Measurements from ENCODE around the gene PLCB4.

The PLCB4 gene

DNA sequence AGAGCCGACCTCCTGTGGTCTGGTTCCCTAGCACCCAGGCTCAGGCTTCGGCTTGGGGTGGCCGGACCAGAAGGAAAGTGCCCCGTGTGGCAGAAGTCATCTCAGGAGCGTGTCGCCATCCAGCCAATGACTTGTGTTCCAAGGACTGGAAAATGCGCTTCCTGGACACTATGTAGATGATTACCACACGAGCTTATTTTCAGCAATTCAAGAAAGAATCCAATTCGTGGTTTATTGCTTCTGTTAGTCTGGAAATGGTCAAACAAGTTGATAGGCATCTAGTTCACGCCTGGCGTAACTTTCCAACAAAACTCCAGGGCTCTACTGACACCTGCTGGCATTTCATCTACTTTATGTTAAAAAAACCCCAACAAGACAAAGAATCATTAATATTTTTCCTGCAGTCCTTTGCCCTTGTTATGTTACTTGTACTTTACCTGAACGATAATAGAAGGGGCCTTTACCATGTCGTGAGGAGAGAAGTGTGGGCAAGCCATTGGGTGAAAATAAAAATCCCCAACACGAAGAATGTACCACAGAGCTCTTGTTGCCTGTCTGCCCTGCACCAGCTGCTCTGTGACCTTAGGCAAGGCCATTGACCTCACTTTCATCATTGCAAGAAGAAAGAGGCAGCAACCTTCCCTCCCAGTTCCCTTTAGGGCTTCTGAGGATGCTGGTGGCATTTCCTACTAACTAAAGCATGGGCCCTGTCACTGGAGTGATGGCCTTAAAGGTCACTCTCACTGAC lies 290.8 kb downstream of the PLCB4 start:
- H3K4me1 ChIP-seq (ENCODE audit: insufficient read depth, low read length), result peaks cover 10% of the 10 kb centered on the region
- no peaks in the 10 kb centered on the region for H3K9me3 ChIP-seq (ENCODE audit: low read length)
- no peak overlapping the region for H3K27ac ChIP-seq (ENCODE audit: low read depth, low read length)
- no peak overlapping the region for H3K4me3 ChIP-seq (ENCODE audit: low read depth in 1 of 2, low read length in 2 of 2)
- H3K27me3 ChIP-seq (ENCODE audit: control insufficient read depth in 1 of 2, insufficient read depth in 2 of 2, low read length in 2 of 2), result no peaks in the 10 kb centered on the region
- H3K36me3 ChIP-seq (ENCODE audit: insufficient read depth, low read length), result no peaks in the 10 kb centered on the region
- no peak overlapping the region for H3K9ac ChIP-seq (ENCODE audit: low read length)

DNA sequence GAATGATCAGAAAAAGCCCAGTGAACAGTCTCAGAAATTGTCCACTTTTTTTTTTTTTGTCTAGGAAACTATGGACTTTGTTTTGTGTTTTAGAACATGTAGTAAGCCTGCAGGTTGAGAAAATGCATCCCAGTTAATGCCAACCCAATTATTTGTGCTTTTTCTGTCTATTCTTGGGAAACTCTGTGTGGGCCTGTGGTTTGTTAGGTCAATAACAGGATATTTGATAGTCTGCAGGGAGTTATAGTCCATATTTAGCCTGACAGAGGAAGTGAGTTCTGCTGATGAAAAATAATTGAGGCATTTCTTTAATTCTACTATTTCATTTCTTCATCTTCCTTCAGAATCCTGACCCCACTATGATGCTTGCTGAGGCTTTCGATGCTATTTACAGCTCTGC lies 291.5 kb downstream of the PLCB4 start:
- H3K27ac ChIP-seq (ENCODE audit: low read depth, low read length), result no peak overlapping the region
- no peaks in the 10 kb centered on the region for H3K36me3 ChIP-seq (ENCODE audit: insufficient read depth, low read length)
- no peaks in the 10 kb centered on the region for H3K27me3 ChIP-seq (ENCODE audit: control insufficient read depth in 1 of 2, insufficient read depth in 2 of 2, low read length in 2 of 2)
- no peaks in the 10 kb centered on the region for H3K9me3 ChIP-seq (ENCODE audit: low read length)
- H3K4me1 ChIP-seq (ENCODE audit: insufficient read depth, low read length), result peaks cover 10% of the 10 kb centered on the region
- H3K4me3 ChIP-seq (ENCODE audit: low read depth in 1 of 2, low read length in 2 of 2), result no peak overlapping the region
- H3K9ac ChIP-seq (ENCODE audit: low read length), result no peak overlapping the region

DNA sequence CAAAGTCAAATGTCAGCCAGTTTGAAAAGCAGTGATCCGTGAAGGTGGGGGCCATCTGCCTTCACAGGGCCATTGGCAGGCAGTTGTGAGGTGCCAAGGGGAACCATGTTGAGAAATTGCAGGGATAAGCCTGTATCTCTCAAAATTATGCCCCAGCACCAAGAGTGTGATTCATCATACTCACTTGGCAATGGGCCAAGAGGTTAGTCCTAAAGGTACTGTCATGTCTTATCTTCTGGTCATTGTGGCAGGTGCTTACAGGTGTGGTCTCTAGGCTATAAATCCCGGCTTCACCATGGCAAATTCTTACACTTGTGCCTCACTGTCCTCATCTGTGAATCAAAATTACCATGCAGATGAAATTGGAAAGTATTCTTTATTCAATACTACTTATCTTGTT lies 294.8 kb downstream of the PLCB4 start:
- Histone ChIP-seq H3K27me3 (ENCODE audit: control insufficient read depth in 1 of 2, insufficient read depth in 2 of 2, low read length in 2 of 2) (no peaks in the 10 kb centered on the region), H3K9me3 (ENCODE audit: low read length) (no peaks in the 10 kb centered on the region), H3K4me3 (ENCODE audit: low read depth in 1 of 2, low read length in 2 of 2) (no peak overlapping the region), H3K36me3 (ENCODE audit: insufficient read depth, low read length) (no peaks in the 10 kb centered on the region), H3K9ac (ENCODE audit: low read length) (no peak overlapping the region), H3K4me1 (ENCODE audit: insufficient read depth, low read length) (peaks cover 10% of the 10 kb centered on the region), H3K27ac (ENCODE audit: low read depth, low read length) (no peak overlapping the region)

DNA sequence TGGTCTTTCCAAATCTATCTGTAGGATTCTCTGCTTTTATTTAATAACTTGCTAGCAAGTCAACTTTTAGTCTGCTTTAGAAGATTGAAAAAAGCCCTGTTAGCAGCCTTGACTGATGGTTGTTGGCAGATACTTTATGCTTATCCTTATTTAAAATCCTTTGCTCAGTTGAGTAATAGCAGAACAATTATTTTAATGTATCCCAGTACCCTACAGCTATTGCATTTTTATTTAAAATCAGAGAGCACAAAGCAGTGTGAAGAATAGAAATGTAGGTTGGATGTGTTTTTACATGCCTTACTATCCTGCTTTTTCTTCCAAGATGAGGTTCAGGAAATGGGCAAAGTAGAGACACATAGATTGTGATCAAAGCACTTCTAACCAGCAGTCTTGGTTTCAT lies 298.4 kb downstream of the PLCB4 start:
- Histone ChIP-seq H3K9ac (ENCODE audit: low read length) (no peak overlapping the region), H3K4me3 (ENCODE audit: low read depth in 1 of 2, low read length in 2 of 2) (no peak overlapping the region), H3K9me3 (ENCODE audit: low read length) (no peaks in the 10 kb centered on the region), H3K4me1 (ENCODE audit: insufficient read depth, low read length) (peaks cover 9% of the 10 kb centered on the region), H3K36me3 (ENCODE audit: insufficient read depth, low read length) (no peaks in the 10 kb centered on the region), H3K27me3 (ENCODE audit: control insufficient read depth in 1 of 2, insufficient read depth in 2 of 2, low read length in 2 of 2) (no peaks in the 10 kb centered on the region), H3K27ac (ENCODE audit: low read depth, low read length) (no peak overlapping the region)

DNA sequence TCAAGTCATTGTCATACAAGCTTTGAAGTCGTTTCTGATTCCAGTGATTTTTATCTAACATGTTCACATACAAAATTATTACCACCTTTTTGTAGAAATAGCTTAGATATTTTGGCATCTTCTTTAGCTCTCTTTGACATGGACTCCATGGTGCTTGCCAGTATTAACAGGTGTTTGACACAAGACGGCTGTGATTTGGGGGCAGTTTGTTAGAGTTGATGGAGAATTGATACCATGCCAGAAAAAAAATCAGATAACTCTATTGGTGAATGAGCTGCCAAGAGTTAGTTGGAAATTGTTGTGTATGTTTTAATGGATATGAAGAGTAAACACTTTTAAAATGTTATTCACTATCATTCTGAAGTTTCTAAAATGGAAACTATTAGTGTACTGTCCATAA lies 298.9 kb downstream of the PLCB4 start:
- no peaks in the 10 kb centered on the region for H3K36me3 ChIP-seq (ENCODE audit: insufficient read depth, low read length)
- no peak overlapping the region for H3K9ac ChIP-seq (ENCODE audit: low read length)
- H3K4me1 ChIP-seq (ENCODE audit: insufficient read depth, low read length), result peaks cover 9% of the 10 kb centered on the region
- no peaks in the 10 kb centered on the region for H3K9me3 ChIP-seq (ENCODE audit: low read length)
- H3K27me3 ChIP-seq (ENCODE audit: control insufficient read depth in 1 of 2, insufficient read depth in 2 of 2, low read length in 2 of 2), result no peaks in the 10 kb centered on the region
- no peak overlapping the region for H3K27ac ChIP-seq (ENCODE audit: low read depth, low read length)
- H3K4me3 ChIP-seq (ENCODE audit: low read depth in 1 of 2, low read length in 2 of 2), result no peak overlapping the region

DNA sequence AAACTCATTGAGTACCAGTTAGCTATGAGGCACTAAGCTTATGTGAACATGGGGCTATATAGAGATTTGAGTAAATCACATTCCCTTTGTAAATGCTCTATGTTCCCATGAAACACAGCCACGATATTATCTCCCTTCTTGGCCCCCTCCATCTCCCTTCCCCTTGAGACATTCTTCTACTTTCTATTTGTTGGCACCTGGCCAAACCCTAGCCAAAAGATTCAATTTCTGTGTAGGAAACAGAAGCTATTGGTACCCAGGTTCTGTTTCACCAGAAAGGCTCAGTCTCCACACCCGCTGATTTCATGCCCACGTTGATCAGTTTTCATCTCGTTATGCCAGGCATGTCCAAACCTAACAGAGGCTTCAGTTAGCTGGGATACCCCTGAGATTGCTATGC lies 300.0 kb downstream of the PLCB4 start:
- Histone ChIP-seq H3K27ac (ENCODE audit: low read depth, low read length) (no peak overlapping the region), H3K4me3 (ENCODE audit: low read depth in 1 of 2, low read length in 2 of 2) (no peak overlapping the region), H3K9me3 (ENCODE audit: low read length) (no peaks in the 10 kb centered on the region), H3K36me3 (ENCODE audit: insufficient read depth, low read length) (no peaks in the 10 kb centered on the region), H3K9ac (ENCODE audit: low read length) (no peak overlapping the region), H3K4me1 (ENCODE audit: insufficient read depth, low read length) (peaks cover 9% of the 10 kb centered on the region), H3K27me3 (ENCODE audit: control insufficient read depth in 1 of 2, insufficient read depth in 2 of 2, low read length in 2 of 2) (no peaks in the 10 kb centered on the region)

DNA sequence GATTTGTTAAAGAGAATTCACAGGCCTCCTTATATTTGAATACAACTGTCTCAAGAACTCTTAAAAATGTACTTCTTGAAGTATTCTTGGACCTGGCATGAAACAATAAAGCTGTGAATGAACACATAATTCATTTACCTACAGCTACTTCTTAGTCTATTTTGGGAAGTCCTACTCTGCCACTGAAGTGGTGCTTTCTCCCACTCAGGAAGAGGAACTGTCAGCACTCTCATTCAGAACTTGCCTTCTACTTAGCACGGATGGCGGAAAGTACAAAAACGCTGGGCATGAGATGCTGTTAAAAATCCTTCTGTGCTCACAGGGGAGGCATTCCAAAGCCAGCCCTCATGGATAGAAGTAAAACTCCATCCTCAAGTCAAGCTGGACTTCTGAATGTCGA lies 300.7 kb downstream of the PLCB4 start:
- no peak overlapping the region for H3K27ac ChIP-seq (ENCODE audit: low read depth, low read length)
- no peaks in the 10 kb centered on the region for H3K9me3 ChIP-seq (ENCODE audit: low read length)
- no peak overlapping the region for H3K4me3 ChIP-seq (ENCODE audit: low read depth in 1 of 2, low read length in 2 of 2)
- no peaks in the 10 kb centered on the region for H3K36me3 ChIP-seq (ENCODE audit: insufficient read depth, low read length)
- H3K27me3 ChIP-seq (ENCODE audit: control insufficient read depth in 1 of 2, insufficient read depth in 2 of 2, low read length in 2 of 2), result no peaks in the 10 kb centered on the region
- H3K4me1 ChIP-seq (ENCODE audit: insufficient read depth, low read length), result peaks cover 9% of the 10 kb centered on the region
- no peak overlapping the region for H3K9ac ChIP-seq (ENCODE audit: low read length)

DNA sequence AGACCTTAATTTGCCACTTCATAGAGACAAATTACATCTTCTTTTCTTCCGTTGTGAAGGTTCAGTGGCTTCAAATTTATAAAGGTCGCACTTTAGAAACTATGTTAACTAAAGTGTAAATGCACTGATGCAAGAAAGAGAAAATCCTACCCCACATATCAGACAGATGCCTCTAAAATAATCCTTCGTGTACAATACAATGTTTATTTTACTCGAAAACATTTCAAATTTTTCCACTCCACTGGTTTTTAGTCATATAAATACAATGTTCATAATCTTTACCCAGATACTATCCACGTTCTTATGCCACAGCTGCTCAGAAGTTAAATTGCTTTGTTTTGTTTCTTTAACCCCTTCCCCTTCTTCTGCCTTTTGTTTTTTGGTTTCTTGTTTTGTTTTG lies 305.2 kb downstream of the PLCB4 start:
- Histone ChIP-seq H3K9ac (ENCODE audit: low read length) (no peak overlapping the region), H3K4me1 (ENCODE audit: insufficient read depth, low read length) (peaks cover 6% of the 10 kb centered on the region), H3K27ac (ENCODE audit: low read depth, low read length) (no peak overlapping the region), H3K36me3 (ENCODE audit: insufficient read depth, low read length) (no peaks in the 10 kb centered on the region), H3K4me3 (ENCODE audit: low read depth in 1 of 2, low read length in 2 of 2) (no peak overlapping the region), H3K9me3 (ENCODE audit: low read length) (no peaks in the 10 kb centered on the region), H3K27me3 (ENCODE audit: control insufficient read depth in 1 of 2, insufficient read depth in 2 of 2, low read length in 2 of 2) (no peaks in the 10 kb centered on the region)

DNA sequence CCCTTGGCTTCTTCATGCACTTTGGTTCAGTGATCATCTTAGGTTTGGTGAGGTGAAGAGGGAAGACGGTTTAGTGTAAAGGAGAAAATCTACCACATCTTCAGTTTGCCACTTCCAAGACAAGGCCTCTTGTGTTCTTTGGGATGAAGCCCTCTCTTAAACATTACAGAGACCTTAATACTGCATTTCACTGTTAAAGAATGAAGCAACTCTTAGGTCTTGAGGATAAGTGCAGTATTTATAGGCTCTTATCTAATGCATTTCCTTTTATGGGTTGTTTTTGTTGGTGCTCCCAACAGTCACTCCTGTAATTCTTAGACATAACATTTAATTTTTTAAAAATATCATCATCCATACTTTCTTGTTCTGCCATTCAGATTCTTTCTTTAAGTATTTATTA lies 305.6 kb downstream of the PLCB4 start:
- H3K9ac ChIP-seq (ENCODE audit: low read length), result no peak overlapping the region
- no peaks in the 10 kb centered on the region for H3K36me3 ChIP-seq (ENCODE audit: insufficient read depth, low read length)
- H3K4me1 ChIP-seq (ENCODE audit: insufficient read depth, low read length), result peaks cover 2% of the 10 kb centered on the region
- no peak overlapping the region for H3K4me3 ChIP-seq (ENCODE audit: low read depth in 1 of 2, low read length in 2 of 2)
- no peaks in the 10 kb centered on the region for H3K9me3 ChIP-seq (ENCODE audit: low read length)
- no peak overlapping the region for H3K27ac ChIP-seq (ENCODE audit: low read depth, low read length)
- no peaks in the 10 kb centered on the region for H3K27me3 ChIP-seq (ENCODE audit: control insufficient read depth in 1 of 2, insufficient read depth in 2 of 2, low read length in 2 of 2)

DNA sequence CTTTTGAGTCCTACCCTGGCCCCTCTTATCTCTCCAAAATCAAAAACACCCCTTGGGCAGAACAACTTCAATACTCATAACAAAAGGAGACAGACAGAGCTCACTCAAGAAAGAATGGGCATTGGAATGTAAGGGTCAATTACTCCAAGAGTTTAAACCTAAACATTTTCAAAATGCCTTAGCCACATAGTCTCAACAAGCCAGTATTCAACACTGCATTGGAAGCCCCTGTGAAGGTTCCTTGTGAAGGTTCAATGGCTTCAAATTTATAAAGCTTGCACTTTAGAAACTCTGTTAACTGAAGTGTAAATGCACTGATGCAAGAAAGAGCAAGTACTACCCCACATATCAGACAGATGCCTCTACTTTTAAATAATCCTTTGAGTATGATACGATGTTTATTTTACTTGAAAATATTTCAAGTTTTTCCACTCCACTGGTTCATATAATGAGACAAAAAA lies 306.4 kb downstream of the PLCB4 start:
- no peaks in the 10 kb centered on the region for H3K27me3 ChIP-seq (ENCODE audit: control insufficient read depth in 1 of 2, insufficient read depth in 2 of 2, low read length in 2 of 2)
- no peak overlapping the region for H3K4me3 ChIP-seq (ENCODE audit: low read depth in 1 of 2, low read length in 2 of 2)
- no peak overlapping the region for H3K9ac ChIP-seq (ENCODE audit: low read length)
- no peaks in the 10 kb centered on the region for H3K36me3 ChIP-seq (ENCODE audit: insufficient read depth, low read length)
- H3K4me1 ChIP-seq (ENCODE audit: insufficient read depth, low read length), result no peaks in the 10 kb centered on the region
- H3K9me3 ChIP-seq (ENCODE audit: low read length), result no peaks in the 10 kb centered on the region
- no peak overlapping the region for H3K27ac ChIP-seq (ENCODE audit: low read depth, low read length)

DNA sequence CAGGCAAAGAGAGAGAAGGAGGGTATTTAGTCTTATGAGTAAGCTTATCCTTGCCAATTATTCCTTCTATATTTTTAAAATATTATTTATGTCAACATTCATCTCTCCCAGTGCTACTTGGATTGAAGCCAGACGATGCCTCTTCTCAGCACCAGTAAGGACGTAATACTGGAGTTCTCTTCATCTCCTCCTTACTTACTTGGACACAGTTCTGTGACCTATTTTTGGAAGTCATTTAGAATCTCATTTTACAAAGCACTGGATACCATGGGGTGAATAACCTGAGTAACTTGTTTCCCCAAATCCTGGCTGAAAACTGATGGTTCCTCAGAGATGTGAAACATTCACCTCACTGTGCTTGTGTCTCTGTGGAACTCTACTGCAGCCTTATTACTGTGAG lies 308.1 kb downstream of the PLCB4 start:
- no peaks in the 10 kb centered on the region for H3K27me3 ChIP-seq (ENCODE audit: control insufficient read depth in 1 of 2, insufficient read depth in 2 of 2, low read length in 2 of 2)
- H3K9me3 ChIP-seq (ENCODE audit: low read length), result no peaks in the 10 kb centered on the region
- no peak overlapping the region for H3K4me3 ChIP-seq (ENCODE audit: low read depth in 1 of 2, low read length in 2 of 2)
- H3K27ac ChIP-seq (ENCODE audit: low read depth, low read length), result no peak overlapping the region
- no peak overlapping the region for H3K9ac ChIP-seq (ENCODE audit: low read length)
- no peaks in the 10 kb centered on the region for H3K4me1 ChIP-seq (ENCODE audit: insufficient read depth, low read length)
- no peaks in the 10 kb centered on the region for H3K36me3 ChIP-seq (ENCODE audit: insufficient read depth, low read length)
